Testis (tissue), 2 donors: ENCODE results near the gene SPRN.

ENCODE experiments used
- CTCF ChIP-seq, 3 experiments: fragments of 450-650 bp in 2 of 3; fragments of 200-600 bp in 1 of 3; sonication (generic) in 1 of 3; IDR thresholded peaks; one replicate each; pipeline ENCODE4 v1.5.1; 2016 to 2019; ENCODE audit warnings: antibody characterized with exemption in 3 of 3, mild to moderate bottlenecking in 2 of 3, moderate library complexity in 1 of 3
- POLR2A ChIP-seq: fragments of 450-650 bp; IDR thresholded peaks from one replicate; pipeline ENCODE4 v1.6.1; 2017; ENCODE audit warnings: antibody characterized with exemption, mild to moderate bottlenecking, moderate library complexity

- TF ChIP-seq POLR2A (no peak), CTCF (IDR thresholded peaks at IDR 0.05) (no peak)
Observed at GRCh38 chr10:133412381-133412711, 12.1 kb downstream of the SPRN start.
